ENCODE results near the gene FSD1L.

The FSD1L gene

GRCh38 chr9:105445203-105445881 is 2.5 kb upstream of the FSD1L start:
- TF ChIP-seq, protein P1, sequence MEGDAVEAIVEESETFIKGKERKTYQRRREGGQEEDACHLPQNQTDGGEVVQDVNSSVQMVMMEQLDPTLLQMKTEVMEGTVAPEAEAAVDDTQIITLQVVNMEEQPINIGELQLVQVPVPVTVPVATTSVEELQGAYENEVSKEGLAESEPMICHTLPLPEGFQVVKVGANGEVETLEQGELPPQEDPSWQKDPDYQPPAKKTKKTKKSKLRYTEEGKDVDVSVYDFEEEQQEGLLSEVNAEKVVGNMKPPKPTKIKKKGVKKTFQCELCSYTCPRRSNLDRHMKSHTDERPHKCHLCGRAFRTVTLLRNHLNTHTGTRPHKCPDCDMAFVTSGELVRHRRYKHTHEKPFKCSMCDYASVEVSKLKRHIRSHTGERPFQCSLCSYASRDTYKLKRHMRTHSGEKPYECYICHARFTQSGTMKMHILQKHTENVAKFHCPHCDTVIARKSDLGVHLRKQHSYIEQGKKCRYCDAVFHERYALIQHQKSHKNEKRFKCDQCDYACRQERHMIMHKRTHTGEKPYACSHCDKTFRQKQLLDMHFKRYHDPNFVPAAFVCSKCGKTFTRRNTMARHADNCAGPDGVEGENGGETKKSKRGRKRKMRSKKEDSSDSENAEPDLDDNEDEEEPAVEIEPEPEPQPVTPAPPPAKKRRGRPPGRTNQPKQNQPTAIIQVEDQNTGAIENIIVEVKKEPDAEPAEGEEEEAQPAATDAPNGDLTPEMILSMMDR (IDR thresholded peaks at IDR 0.05; ENCODE audit: extremely low read depth, missing control alignments), result no peak
- no peak for DNase-seq (ENCODE audit: low spot score)

DNA sequence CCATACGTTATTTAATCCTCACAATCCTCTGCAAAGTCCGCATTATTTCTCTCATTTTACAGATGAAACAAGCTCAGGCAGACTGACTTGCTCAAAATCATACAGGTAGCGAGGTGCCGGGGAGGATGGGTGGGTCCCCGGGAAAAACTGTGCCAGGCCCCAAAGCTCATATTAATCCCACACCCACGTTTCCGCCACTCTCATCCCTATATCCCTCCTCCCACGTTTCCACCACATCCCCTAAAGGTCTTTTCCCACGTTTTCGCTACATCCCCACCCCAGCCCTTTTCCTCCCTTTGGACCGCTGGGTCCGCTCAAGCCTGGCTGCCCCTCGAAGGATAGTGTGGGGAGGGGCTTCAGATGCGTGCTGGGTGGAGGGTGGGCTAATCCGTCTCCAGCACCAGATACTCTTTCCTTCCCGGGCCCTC is 434 bp upstream of the FSD1L start:
- TF ChIP-seq, protein P1 (IDR thresholded peaks at IDR 0.05; ENCODE audit: extremely low read depth, missing control alignments), result no peak

GRCh38 chr9:105449081-105449480 is 1.2 kb downstream of the FSD1L start:
- TF ChIP-seq, protein P1 (IDR thresholded peaks at IDR 0.05; ENCODE audit: extremely low read depth, missing control alignments), result no peak
- DNase-seq (ENCODE audit: low spot score), result no peak

More for the DNA sequence above, 434 bp upstream of the FSD1L start:
- DNase-seq (ENCODE audit: low spot score), result no peak

DNA sequence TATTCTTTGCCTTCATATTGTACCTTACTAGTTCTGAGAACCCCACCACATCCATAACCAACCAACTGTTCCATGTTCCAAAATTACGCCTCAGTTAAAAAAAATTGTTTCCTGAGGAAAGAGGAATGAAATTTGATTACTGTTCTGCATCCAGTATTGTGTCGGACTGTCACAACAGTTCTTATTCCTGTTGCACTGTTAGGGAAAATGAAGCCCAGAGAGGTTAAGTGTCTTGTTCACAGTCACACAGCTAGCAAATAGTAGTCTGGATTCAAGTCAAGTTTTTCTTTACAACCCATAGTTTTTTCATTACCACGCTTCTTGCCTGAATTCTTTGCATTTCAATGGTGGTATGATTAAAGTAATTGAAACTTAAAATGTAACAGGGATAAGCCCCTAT is 4.4 kb downstream of the FSD1L start:
- no peak for DNase-seq (ENCODE audit: low spot score)
- TF ChIP-seq, protein P1 (IDR thresholded peaks at IDR 0.05; ENCODE audit: extremely low read depth, missing control alignments), result no peak

DNA sequence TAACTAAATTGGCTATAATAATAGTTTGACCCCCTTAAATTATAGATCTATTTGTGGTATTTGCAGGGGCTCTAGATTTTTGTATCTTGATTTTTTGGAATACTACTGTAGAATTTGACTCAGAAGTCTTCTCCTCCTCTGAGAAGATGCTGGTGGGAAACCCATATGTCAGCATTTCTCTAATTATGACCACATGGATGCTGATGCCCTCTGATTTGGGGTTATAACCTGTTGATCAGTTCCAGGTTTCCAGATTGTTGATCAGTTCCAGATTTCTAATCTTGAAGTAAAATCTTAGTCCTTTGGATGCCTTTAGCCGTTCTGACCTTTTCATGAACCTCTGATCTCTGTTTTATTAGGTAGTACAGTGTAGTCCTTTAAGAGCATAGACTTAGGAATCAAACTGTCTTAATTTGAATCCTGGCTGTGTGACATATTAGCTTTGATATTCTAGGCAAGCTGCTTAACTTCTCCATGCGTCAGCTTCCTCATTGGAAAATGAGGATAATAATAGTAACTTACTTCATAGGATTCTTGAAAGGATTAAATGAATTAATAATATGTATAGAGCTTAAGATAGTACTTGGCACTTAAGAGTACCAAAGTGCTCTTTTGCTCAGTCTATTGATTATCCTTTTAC is 8.1 kb downstream of the FSD1L start:
- DNase-seq (ENCODE audit: low spot score), result no peak
- TF ChIP-seq, protein P1 (IDR thresholded peaks at IDR 0.05; ENCODE audit: extremely low read depth, missing control alignments), result no peak

GRCh38 chr9:105457560-105458294 is 9.9 kb downstream of the FSD1L start:
- TF ChIP-seq, protein P1 (IDR thresholded peaks at IDR 0.05; ENCODE audit: extremely low read depth, missing control alignments), result no peak
- no peak for DNase-seq (ENCODE audit: low spot score)

- TF ChIP-seq, protein P1 (IDR thresholded peaks at IDR 0.05; ENCODE audit: extremely low read depth, missing control alignments), result no peak
- no peak for DNase-seq (ENCODE audit: low spot score)
Observed at GRCh38 chr9:105458404-105458803, 10.6 kb downstream of the FSD1L start.

Data from GM20000 (cell line).